Calu3 (cell line): ENCODE data around the gene KRTAP5-7. TPM values are rescaled to one million over a fixed set of nuclear protein-coding genes. Genes with fewer than 3 reads are reported as not detected.

ENCODE experiments used
- BruUV-seq: library from RNA; stranded (reverse); fragments of 400-500 nt; replicated peaks from 2 replicates; lab custom pipeline; 2021; lab: Mats Ljungman, UMichigan
- CTCF ChIA-PET: fragments of 300-600 bp; sonication (Branson Sonifier 250); formaldehyde crosslinking; loops from one replicate; lab custom pipeline; 2022; ENCODE audit warnings: antibody characterized with exemption; lab: Charles Lee
- DNase-seq: peaks from one replicate; pipeline ENCODE4 v3.0.0; 2022
- H3K27ac Mint-ChIP-seq: one replicate; pipeline ENCODE4 v1.8.0; 2022; ENCODE audit warnings: mixed read lengths; ENCODE audit not compliant: unreplicated experiment
- H3K27me3 Mint-ChIP-seq: one replicate; pipeline ENCODE4 v1.8.0; 2022; ENCODE audit warnings: mixed read lengths; ENCODE audit not compliant: unreplicated experiment
- H3K36me3 Mint-ChIP-seq: one replicate; pipeline ENCODE4 v1.8.0; 2022; ENCODE audit warnings: mild to moderate bottlenecking, moderate library complexity, mixed read lengths; ENCODE audit not compliant: insufficient read depth, unreplicated experiment
- H3K4me1 Mint-ChIP-seq: one replicate; pipeline ENCODE4 v1.8.0; 2022; ENCODE audit warnings: mild to moderate bottlenecking, low read depth, mixed read lengths; ENCODE audit not compliant: unreplicated experiment
- H3K4me3 Mint-ChIP-seq: one replicate; pipeline ENCODE4 v1.8.0; 2022; ENCODE audit warnings: mild to moderate bottlenecking, low read depth, moderate library complexity, mixed read lengths; ENCODE audit not compliant: unreplicated experiment
- H3K9me3 Mint-ChIP-seq: one replicate; pipeline ENCODE4 v1.8.0; 2022; ENCODE audit warnings: low read depth, mixed read lengths; ENCODE audit not compliant: unreplicated experiment
- intact Hi-C: fragments of 100-400 bp; cut with micrococcal nuclease; formaldehyde crosslinking; loops from one replicate; pipeline ENCODE4 v1.10.0; 2022; ENCODE audit not compliant: unreplicated experiment
- total RNA-seq: library from RNA; stranded (reverse); gene quantifications from 2 replicates; pipeline ENCODE4 v1.2.3, GENCODE V29; 2022
- TF ChIP-seq, protein P1 (sequence below): fragments of 200-600 bp; IDR thresholded peaks from one replicate; pipeline ENCODE4 v1.8.0; 2022; ENCODE audit warnings: antibody characterized with exemption; ENCODE audit not compliant: unreplicated experiment

Gene KRTAP5-7
- total RNA-seq, 1 experiment from 2014 or later = not detected

- BruUV-seq = no TSS peak
- H3K4me3 Mint-ChIP-seq = no peak overlapping the region
- H3K36me3 Mint-ChIP-seq = peaks cover 42% of the 10 kb centered on the region
- CTCF ChIA-PET = no interaction called here
- no peaks in the 10 kb centered on the region for H3K9me3 Mint-ChIP-seq
- H3K27ac Mint-ChIP-seq = no peak overlapping the region
- peaks cover 7% of the 10 kb centered on the region for H3K4me1 Mint-ChIP-seq
- intact Hi-C loops = no loop called here
- no peak for DNase-seq
- TF ChIP-seq, protein P1, sequence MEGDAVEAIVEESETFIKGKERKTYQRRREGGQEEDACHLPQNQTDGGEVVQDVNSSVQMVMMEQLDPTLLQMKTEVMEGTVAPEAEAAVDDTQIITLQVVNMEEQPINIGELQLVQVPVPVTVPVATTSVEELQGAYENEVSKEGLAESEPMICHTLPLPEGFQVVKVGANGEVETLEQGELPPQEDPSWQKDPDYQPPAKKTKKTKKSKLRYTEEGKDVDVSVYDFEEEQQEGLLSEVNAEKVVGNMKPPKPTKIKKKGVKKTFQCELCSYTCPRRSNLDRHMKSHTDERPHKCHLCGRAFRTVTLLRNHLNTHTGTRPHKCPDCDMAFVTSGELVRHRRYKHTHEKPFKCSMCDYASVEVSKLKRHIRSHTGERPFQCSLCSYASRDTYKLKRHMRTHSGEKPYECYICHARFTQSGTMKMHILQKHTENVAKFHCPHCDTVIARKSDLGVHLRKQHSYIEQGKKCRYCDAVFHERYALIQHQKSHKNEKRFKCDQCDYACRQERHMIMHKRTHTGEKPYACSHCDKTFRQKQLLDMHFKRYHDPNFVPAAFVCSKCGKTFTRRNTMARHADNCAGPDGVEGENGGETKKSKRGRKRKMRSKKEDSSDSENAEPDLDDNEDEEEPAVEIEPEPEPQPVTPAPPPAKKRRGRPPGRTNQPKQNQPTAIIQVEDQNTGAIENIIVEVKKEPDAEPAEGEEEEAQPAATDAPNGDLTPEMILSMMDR = no peak
- no peaks in the 10 kb centered on the region for H3K27me3 Mint-ChIP-seq
Observed at GRCh38 chr11:71482216-71482615, 44.9 kb upstream of the KRTAP5-7 start.

- intact Hi-C loops = no loop called here
- no TSS peak for BruUV-seq
Observed at GRCh38 chr11:71482746-71483364, 44.2 kb upstream of the KRTAP5-7 start.

GRCh38 chr11:71483692-71484091, 43.4 kb upstream of the KRTAP5-7 start:
- Mint-ChIP-seq H3K36me3 (peaks cover 44% of the 10 kb centered on the region), H3K27me3 (no peaks in the 10 kb centered on the region), H3K27ac (no peak overlapping the region), H3K9me3 (no peaks in the 10 kb centered on the region), H3K4me1 (peaks cover 18% of the 10 kb centered on the region), H3K4me3 (no peak overlapping the region)
- CTCF ChIA-PET = no interaction called here
- TF ChIP-seq, protein P1 = no peak
- intact Hi-C loops = no loop called here
- BruUV-seq = no TSS peak
- no peak for DNase-seq

More at GRCh38 chr11:71482746-71483364, 44.2 kb upstream of the KRTAP5-7 start:
- no peak overlapping the region for H3K4me3 Mint-ChIP-seq
- H3K27ac Mint-ChIP-seq = no peak overlapping the region
- TF ChIP-seq, protein P1 = no peak
- peaks cover 10% of the 10 kb centered on the region for H3K4me1 Mint-ChIP-seq
- H3K27me3 Mint-ChIP-seq = no peaks in the 10 kb centered on the region
- H3K9me3 Mint-ChIP-seq = no peaks in the 10 kb centered on the region
- CTCF ChIA-PET = no interaction called here
- DNase-seq = no peak
- H3K36me3 Mint-ChIP-seq = peaks cover 39% of the 10 kb centered on the region

DNA sequence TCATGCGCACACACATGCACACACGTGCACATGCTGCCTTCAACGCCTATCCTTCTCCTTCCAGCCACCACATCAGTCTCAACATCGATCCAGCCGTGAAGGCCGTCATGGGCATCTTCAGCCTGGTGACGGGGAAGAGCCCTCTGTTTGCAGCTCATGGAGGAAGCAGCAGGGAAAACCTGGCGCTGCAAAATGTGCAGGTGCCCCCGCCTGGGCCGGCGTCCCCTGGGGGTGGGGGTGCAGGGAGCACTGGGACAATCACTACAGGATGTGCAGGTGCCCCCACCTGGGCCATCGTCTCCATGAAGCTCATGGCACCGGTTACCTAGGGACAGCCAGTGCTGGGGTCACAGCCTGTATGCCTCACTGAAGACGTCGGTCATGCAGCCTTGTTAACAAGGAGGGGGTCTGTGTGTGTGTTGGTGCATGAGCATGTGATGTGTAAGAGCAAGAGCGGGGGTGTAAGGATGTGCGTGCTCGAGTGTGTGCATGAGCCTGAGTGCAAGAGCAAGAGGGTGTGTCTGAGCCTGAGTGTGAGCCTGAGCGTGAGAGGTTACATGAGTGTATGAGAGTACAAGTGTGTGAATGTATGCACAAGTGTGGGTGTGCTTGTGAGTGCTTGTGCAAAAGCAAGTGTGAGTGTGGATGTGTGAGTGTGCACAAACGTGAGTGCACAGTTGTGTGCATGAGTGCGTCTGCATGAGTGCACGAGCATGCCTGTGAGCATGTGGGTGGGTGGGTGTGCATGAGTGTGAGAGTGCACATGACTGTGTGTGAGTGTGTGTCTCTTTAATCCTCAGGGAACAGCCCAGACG, 42.6 kb upstream of the KRTAP5-7 start:
- Mint-ChIP-seq H3K4me3 (no peak overlapping the region), H3K9me3 (no peaks in the 10 kb centered on the region), H3K27ac (no peak overlapping the region), H3K36me3 (peaks cover 39% of the 10 kb centered on the region), H3K4me1 (peaks cover 19% of the 10 kb centered on the region), H3K27me3 (no peaks in the 10 kb centered on the region)
- TF ChIP-seq, protein P1 = no peak
- intact Hi-C loops = no loop called here
- CTCF ChIA-PET = interaction anchor here (1.3 kb wide), 1 partner anchor 12 kb away, joined by 3 read pairs; no protein-coding TSS in a partner anchor
- DNase-seq = no peak
- BruUV-seq = no TSS peak
